Kidney glomerular epithelial cell (primary cell): ENCODE measurements around the gene ADARB2.

Experiments used
- DNase-seq: peaks from one replicate; lab custom pipeline; 2025; lab: John Stamatoyannopoulos, UW

ADARB2 gene

DNA sequence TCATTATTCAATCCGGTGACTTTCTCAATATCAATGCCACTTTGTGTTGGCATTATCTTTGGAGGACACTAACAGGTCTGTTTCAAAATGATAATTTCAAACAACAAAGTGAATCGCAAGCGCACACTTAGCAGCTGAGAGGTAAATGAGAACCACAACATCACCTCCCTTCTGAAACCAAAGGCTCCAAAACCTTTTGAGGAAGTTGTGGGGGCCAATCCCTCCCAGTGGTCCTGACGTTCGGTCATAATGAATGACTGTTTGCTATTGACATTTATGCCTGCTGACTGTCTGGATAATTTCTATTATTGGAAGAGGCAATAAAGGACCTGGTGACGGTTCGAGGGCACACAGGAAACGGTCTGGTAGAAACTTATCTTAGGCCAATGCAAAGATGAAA, 1.8 kb downstream of the ADARB2 start:
- no peak for DNase-seq

DNA sequence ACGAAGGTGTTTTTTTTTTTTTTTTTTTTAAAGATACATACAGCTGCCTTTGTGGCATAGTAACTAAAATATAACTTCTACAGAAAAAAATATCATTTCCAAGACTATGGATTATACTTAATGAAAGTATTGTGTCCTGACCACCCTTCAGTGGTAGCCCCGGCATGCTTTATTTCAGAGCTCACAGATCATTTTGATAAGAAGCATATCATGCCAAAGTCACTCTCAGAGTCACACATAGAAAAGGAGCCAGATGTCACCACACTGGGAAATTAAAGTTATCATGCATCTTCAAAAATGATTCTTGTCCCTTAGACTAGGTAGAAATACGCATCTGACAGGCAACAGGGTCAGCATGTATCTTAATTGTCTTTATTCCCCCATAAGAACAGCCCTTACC, 3.0 kb downstream of the ADARB2 start:
- no peak for DNase-seq

DNA sequence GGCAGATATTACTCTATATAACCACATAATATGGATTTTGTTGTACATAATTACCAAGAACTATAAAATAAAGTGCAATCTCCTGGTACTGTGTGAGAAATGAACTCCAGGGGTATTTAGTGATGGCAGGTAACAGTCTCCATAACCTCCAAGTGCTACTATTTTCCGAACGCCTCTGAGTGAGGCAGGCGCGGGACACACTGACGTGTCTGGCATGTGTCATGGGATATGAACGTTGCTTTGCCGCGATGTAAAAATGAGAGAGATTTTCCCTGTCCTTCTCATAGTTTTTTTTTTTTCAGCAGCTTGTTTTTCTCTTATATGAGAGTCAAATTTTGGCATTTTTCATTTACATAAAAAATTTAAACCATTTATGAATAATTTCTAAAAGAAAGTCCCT, 3.6 kb downstream of the ADARB2 start:
- DNase-seq = no peak

DNA sequence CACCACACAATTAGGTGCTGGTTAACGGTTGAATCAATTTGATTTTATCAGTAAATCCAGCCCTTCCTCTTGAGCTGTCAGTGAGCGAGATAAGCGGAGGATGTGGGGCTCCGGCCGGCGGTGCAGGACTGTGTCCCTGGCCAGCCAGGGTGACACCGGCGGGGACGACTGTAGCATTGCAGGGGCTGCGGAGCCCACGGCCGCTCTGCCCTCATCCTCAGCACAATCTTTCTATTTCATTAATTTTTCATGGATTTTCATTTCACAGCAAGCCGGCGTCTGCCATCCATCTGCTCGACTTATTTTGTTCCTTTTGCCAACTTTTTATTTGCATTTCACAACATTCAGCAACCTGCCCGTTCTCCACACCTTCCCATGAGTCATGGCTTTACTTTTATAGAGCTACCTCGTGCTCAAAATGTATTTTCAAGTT, 4.7 kb downstream of the ADARB2 start:
- DNase-seq = no peak

GRCh38 chr10:1731592-1731991, 5.7 kb downstream of the ADARB2 start:
- no peak for DNase-seq

DNA sequence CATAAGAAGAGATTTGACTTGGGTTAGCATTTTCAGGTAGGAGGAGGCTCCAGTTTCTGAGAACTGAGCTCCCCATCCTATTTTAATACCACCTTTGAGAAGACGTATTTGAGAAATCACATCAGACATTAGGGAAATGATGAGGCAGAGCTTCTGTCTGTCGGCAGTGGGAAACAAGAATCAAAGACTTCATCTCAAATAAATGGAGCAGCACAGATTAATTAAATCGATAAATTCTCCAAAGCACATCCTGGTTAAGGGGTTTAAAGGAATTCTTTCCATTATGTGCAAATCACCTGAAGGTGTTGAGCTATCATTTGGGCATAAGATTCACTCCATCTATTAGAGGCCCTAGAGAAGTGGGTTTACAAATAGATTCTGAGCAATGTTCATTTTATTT, 7.6 kb downstream of the ADARB2 start:
- DNase-seq = no peak

DNA sequence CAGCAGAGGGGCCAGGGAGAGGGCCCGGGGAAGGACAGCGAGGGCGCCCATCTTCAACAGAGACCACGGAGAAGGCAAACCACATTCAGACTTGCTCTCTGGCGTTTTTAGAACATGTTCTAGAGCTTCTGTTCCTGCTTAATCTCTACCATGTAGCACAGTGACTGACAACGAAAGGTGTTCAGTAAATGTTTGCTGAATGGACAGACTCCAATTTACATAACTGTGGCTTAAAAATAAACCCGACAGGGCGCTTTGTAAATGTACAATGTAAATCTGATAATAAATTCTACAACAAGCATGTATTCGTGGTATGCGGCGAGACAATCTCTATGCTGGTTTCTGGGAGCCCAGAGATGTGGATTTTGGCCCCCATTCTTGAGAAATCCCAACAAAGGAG, 10.5 kb downstream of the ADARB2 start:
- no peak for DNase-seq

- DNase-seq = no peak
These were observed 12.3 kb downstream of the ADARB2 start for GRCh38 chr10:1724921-1725488.

GRCh38 chr10:1716839-1717238, 20.5 kb downstream of the ADARB2 start:
- DNase-seq = no peak

- no peak for DNase-seq
These were observed 21.5 kb downstream of the ADARB2 start for GRCh38 chr10:1715821-1716220.

- DNase-seq = no peak
These were observed 24.2 kb downstream of the ADARB2 start for GRCh38 chr10:1712944-1713671.

DNA sequence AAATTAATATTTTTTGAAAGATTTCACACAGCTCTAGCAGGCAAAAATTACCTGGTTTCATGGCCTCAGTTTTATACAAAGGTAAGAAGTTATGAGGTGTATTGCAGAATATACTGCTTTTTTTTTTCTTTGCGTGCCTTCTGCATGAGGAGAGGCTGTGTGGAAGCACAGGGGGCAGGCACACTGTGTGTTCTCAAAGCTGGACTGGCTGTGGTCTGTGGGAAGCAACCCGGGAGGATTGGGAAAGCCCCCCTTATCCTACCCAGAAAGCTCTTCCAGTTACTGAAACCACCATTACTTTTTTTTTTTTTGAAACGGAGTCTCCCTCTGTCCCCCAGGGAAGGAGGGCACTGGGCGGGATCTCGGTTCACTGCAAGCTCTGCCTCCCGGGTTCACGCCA, 25.0 kb downstream of the ADARB2 start:
- DNase-seq = no peak

DNA sequence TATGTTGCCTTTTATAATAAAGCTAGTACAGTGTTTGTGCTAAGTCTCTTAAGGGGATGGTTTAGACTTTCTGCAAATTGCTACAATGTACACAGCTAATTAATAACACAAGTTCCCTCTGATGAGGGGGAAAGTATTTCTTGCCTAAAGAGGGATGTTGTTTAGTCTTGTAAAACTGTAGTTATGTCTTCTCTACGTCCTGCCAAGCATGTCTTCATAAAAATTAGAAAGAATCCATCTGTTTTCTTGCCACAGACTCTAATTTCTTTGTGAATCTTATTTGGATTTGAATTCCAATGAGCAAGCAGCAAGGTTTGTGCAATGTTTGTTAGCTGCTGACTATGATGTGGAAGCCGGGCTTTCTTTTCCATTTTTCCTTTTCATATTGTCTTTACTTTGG, 28.2 kb downstream of the ADARB2 start:
- no peak for DNase-seq

DNA sequence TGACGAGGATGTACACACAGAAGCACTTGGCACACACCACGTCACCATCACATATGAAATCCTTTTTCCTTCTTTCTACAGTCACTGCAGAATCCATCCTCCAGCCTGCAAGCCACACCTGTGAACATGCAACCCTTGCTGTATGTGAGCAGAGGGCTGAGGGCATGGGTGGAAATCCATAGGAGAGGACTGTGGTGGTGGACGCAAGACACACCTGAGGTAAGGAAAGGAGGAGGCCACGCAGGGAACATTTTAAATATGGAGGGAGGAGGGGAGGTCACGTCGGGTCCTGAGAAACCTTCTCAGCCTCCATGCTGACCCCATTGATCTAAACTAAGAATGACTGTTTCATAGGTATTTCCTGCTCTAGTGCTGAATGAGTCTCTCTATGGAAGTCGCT, 28.6 kb downstream of the ADARB2 start:
- DNase-seq = no peak

- DNase-seq = no peak
These were observed 30.6 kb downstream of the ADARB2 start for GRCh38 chr10:1706711-1707110.

DNA sequence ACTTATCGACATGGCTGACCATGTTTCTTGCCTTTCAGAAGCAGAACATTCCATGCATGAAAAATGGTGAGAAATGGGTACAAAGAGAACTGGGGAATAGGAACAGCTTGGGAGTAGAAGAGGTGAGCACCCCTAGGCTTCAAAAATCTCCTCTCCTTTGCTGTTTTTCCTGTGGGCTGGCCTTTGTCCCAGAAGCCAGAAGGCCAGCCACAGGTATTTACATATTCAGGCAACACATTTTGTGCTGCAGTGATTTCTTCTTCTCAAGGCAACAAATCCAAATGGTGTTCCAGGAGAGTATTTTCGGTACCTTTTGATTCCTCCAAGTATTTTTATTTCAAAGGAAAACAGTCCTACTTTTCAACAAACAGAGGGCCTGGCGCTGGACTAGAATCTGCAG, 31.1 kb downstream of the ADARB2 start:
- DNase-seq = no peak

DNA sequence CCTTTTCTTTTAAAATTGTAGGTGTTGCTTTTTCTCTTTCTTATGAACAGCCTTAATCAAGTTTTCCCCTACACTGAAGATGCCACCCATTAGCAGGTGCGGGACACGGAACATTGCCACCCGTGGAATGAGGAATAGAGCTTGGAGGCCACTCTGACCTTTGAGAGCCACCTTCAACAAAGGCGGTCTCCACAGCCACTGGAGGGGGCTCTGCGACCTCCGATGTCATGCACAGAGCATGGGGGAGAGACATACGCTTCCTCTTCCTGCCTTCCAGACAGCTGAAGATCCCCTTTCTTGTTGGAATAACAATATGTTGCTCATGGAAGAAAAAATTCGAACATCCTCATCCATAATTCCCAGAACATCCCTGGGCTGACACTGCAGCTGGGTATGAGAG, 39.1 kb downstream of the ADARB2 start:
- DNase-seq = no peak

GRCh38 chr10:1696106-1696505, 41.2 kb downstream of the ADARB2 start:
- no peak for DNase-seq

DNA sequence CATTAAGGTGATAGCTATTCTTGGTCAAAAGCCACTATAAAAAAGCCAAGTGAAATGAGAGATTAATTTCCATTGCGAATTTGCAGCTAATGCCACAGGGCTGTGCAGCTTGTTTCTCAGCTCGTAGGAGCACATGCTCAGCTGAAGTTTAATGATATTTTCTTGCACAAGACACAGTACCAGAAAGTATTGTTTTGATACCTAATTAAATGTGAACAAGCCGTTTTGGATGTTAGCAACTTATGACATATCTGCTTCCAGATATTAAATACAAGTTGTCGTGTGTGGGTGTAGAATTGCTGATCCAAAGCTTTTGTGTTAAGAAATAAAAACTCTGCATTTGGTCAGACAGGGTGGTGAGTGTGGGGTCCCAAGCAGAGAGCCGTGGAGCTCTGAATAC, 47.2 kb downstream of the ADARB2 start:
- no peak for DNase-seq

- no peak for DNase-seq
These were observed 48.8 kb downstream of the ADARB2 start for GRCh38 chr10:1688531-1688930.

DNA sequence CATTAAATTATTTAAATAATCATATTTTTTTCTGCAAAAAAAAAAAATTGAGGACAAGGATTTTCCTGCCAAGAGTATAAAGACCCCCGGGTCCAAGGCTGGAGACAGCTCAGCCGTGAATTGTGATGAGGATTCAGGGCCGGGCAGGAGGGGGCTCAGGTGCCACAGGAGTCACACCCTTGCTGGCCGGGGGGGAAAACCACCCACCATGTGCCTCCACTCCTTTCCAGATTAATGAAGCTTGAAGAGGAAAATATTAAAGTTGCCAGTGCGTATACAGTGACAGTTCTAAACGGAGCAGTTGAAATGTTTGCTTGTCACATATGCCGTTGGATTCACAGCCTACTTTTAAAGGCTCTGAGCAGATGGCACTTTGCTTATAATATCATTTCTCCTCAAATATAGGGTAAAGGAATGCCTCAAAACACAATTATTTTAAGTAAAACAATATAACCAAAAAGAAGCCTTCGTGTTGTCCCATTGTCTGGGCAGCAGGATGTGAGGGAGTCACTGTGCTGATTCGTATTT, 49.6 kb downstream of the ADARB2 start:
- no peak for DNase-seq

DNA sequence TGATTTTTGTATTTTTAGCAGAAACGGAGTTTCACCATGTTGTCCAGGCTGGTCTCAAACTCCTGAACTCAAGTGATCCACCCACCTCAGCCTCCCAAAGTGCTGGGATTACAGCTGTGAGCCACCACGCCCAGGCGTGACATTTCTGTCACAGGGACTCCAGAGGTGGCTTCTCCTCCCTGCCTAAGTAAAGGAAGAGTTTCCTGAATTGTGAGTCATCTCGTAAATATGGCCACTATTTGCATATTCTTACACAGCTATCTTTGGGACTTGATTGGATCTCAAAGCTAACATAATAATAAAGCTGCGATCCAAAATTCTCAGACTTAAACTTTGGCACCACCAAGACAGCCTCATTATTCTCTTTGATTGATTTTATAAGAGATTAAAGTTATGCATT, 50.1 kb downstream of the ADARB2 start:
- DNase-seq = no peak

- no peak for DNase-seq
These were observed 50.9 kb downstream of the ADARB2 start for GRCh38 chr10:1686491-1686749.
